GM23338 (cell line): ENCODE results near the gene BICRAL. TPM values are rescaled to one million over a fixed set of nuclear protein-coding genes. Genes with fewer than 3 reads are reported as not detected.

Experiments
- ATAC-seq: fragments of 200-7000 bp; cut with Tn5 transposase; 3 replicates; pipeline ENCODE4 v1.9.1; 2020
- DNase-seq: peaks from one replicate; pipeline ENCODE4 v3.0.0-alpha.2; 2015; ENCODE audit warnings: low spot score
- H2AFZ ChIP-seq: fragments of 200-600 bp; sonication (generic); 2 replicates; pipeline ENCODE4 v1.8.0; 2016; ENCODE audit warnings: antibody characterized with exemption, mild to moderate bottlenecking, moderate library complexity
- H3F3A ChIP-seq: fragments of 200-600 bp; sonication (generic); replicated peaks from 2 replicates; pipeline ENCODE4 v1.8.0; 2017; ENCODE audit warnings: antibody characterized with exemption, mixed run types, low read depth
- H3K27ac ChIP-seq: fragments of 200-600 bp; sonication (generic); 2 replicates; pipeline ENCODE4 v1.6.1; 2016; ENCODE audit warnings: low read depth
- H3K27me3 ChIP-seq: fragments of 200-600 bp; sonication (generic); 2 replicates; pipeline ENCODE4 v1.8.0; 2016; ENCODE audit warnings: mild to moderate bottlenecking, mixed run types, moderate library complexity; ENCODE audit not compliant: insufficient read depth
- H3K36me3 ChIP-seq: fragments of 200-600 bp; sonication (generic); 2 replicates; pipeline ENCODE4 v1.8.0; 2016; ENCODE audit warnings: mild to moderate bottlenecking; ENCODE audit not compliant: insufficient read depth
- H3K4me1 ChIP-seq: fragments of 200-600 bp; sonication (generic); 2 replicates; pipeline ENCODE4 v1.8.0; 2016; ENCODE audit warnings: mild to moderate bottlenecking, moderate library complexity; ENCODE audit not compliant: insufficient read depth
- H3K4me2 ChIP-seq: fragments of 200-600 bp; sonication (generic); 2 replicates; pipeline ENCODE4 v1.7.1; 2017; ENCODE audit warnings: mixed run types
- H3K4me3 ChIP-seq: fragments of 200-600 bp; sonication (generic); 2 replicates; pipeline ENCODE4 v1.6.1; 2016; ENCODE audit warnings: mixed run types
- H3K79me2 ChIP-seq: fragments of 200-600 bp; sonication (generic); replicated peaks from 2 replicates; pipeline ENCODE4 v1.8.0; 2017; ENCODE audit warnings: mild to moderate bottlenecking; ENCODE audit not compliant: insufficient read depth
- H3K9me2 ChIP-seq: fragments of 200-600 bp; sonication (generic); 2 replicates; pipeline ENCODE4 v1.8.0; 2017; ENCODE audit not compliant: insufficient read depth
- H4K20me1 ChIP-seq: fragments of 200-600 bp; sonication (generic); replicated peaks from 2 replicates; pipeline ENCODE4 v1.8.0; 2017; ENCODE audit warnings: mild to moderate bottlenecking; ENCODE audit not compliant: insufficient read depth
- H3K27ac Mint-ChIP-seq: 2 replicates; pipeline ENCODE4 v1.8.0; 2020; ENCODE audit warnings: inconsistent platforms, mild to moderate bottlenecking, moderate library complexity, mixed read lengths
- H3K27me3 Mint-ChIP-seq: 3 replicates; pipeline ENCODE4 v1.8.0; 2022; ENCODE audit warnings: low read depth, mild to moderate bottlenecking, moderate library complexity, mixed read lengths, inconsistent platforms; ENCODE audit not compliant: insufficient read depth, poor library complexity
- H3K36me3 Mint-ChIP-seq: 3 replicates; pipeline ENCODE4 v1.8.0; 2021; ENCODE audit warnings: low read depth, mild to moderate bottlenecking, inconsistent platforms, moderate library complexity, mixed read lengths
- H3K4me1 Mint-ChIP-seq: 3 replicates; pipeline ENCODE4 v1.8.0; 2020; ENCODE audit warnings: mild to moderate bottlenecking, inconsistent platforms, mixed read lengths
- H3K4me3 Mint-ChIP-seq: 3 replicates; pipeline ENCODE4 v1.8.0; 2021; ENCODE audit warnings: moderate library complexity, mild to moderate bottlenecking, inconsistent platforms, mixed read lengths
- H3K9me3 Mint-ChIP-seq: 3 replicates; pipeline ENCODE4 v1.8.0; 2020; ENCODE audit warnings: moderate library complexity, mild to moderate bottlenecking, inconsistent platforms, mixed read lengths
- NANOG ChIP-seq: IDR thresholded peaks from 2 replicates; pipeline ENCODE4 v1.6.1; 2016; ENCODE audit warnings: antibody characterized with exemption, borderline replicate concordance
- POLR2AphosphoS5 ChIP-seq: IDR thresholded peaks from 2 replicates; pipeline ENCODE4 v1.6.1; 2016; ENCODE audit warnings: antibody characterized with exemption, low read depth
- ZNF114 ChIP-seq: fragments of 250-450 bp; sonication (Bioruptor Pico); IDR thresholded peaks from 2 replicates; pipeline ENCODE4 v1.5.0; 2020; ENCODE audit warnings: mild to moderate bottlenecking, moderate library complexity
- ZNF331 ChIP-seq: fragments of 250-450 bp; sonication (Bioruptor Pico); IDR thresholded peaks from 2 replicates; pipeline ENCODE4 v1.5.0; 2020; ENCODE audit warnings: low read depth, mild to moderate bottlenecking, moderate library complexity
- polyA plus RNA-seq: library from polyadenylated mRNA; unstranded; fragments of >200 nt; fragmentation: Nextera tagmentation; extraction: Ambion mirVana; gene quantifications from 2 replicates; pipeline ENCODE4 v1.2.1, GENCODE V29; 2016
- total RNA-seq: library from RNA; depleted of rRNA; stranded (reverse); fragments of >200 nt; shearing (Covaris generic); gene quantifications from 2 replicates; pipeline ENCODE4 v1.2.3, GENCODE V29; 2014
- TF ChIP-seq, protein P1 (sequence below): IDR thresholded peaks from one replicate; pipeline ENCODE4 v1.6.1; 2018; ENCODE audit warnings: antibody characterized with exemption; ENCODE audit not compliant: unreplicated experiment
- TF ChIP-seq, protein P2 (sequence below): fragments of 250-450 bp; sonication (Bioruptor Pico); IDR thresholded peaks from 2 replicates; pipeline ENCODE4 v1.5.0; 2020; ENCODE audit warnings: mild to moderate bottlenecking, moderate library complexity

The BICRAL gene
- total and polyA plus RNA-seq, 2 experiments from 2014 or later: 3.4 to 11.7 TPM

DNA sequence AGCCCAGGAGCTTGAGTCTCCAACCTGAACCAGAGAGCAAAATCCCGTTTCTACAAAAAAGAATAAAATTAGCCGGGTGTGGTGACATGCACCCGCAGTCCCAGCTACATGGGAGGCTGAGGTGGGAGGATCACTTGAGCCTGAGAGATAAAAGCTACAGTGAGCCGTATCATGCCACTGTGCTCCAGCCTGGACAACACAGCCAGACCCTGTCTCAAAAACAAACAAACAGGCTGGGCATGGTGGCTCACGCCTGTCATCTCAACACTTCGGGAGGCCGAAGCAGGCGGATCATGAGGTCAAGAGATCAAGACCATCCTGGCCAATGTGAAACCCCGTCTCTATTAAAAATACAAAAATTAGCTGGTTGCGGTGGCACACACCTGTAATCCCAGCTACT is 122.6 kb downstream of the BICRAL start:
- Mint-ChIP-seq H3K27ac (no peak overlapping the region), H3K36me3 (no peaks in the 10 kb centered on the region), H3K27me3 (peaks cover 6% of the 10 kb centered on the region), H3K4me1 (peaks cover 22% of the 10 kb centered on the region), H3K9me3 (no peaks in the 10 kb centered on the region), H3K4me3 (no peak overlapping the region)
- ATAC-seq (no peak), DNase-seq (no peak)
- no peaks in the 10 kb centered on the region for H3K79me2 ChIP-seq
- no peaks in the 10 kb centered on the region for H3K27me3 ChIP-seq
- H3K36me3 ChIP-seq: no peaks in the 10 kb centered on the region
- no peak overlapping the region for H3K27ac ChIP-seq
- H4K20me1 ChIP-seq: no peaks in the 10 kb centered on the region
- 0 out of 2 replicates have a peak, but pooled peaks cover 3% of the 10 kb centered on the region for H3F3A ChIP-seq
- H3K4me3 ChIP-seq: no peak overlapping the region
- TF ChIP-seq ZNF331 (CRISPR knock-in tag): no peak
- TF ChIP-seq NANOG: no peak
- TF ChIP-seq, protein P1, sequence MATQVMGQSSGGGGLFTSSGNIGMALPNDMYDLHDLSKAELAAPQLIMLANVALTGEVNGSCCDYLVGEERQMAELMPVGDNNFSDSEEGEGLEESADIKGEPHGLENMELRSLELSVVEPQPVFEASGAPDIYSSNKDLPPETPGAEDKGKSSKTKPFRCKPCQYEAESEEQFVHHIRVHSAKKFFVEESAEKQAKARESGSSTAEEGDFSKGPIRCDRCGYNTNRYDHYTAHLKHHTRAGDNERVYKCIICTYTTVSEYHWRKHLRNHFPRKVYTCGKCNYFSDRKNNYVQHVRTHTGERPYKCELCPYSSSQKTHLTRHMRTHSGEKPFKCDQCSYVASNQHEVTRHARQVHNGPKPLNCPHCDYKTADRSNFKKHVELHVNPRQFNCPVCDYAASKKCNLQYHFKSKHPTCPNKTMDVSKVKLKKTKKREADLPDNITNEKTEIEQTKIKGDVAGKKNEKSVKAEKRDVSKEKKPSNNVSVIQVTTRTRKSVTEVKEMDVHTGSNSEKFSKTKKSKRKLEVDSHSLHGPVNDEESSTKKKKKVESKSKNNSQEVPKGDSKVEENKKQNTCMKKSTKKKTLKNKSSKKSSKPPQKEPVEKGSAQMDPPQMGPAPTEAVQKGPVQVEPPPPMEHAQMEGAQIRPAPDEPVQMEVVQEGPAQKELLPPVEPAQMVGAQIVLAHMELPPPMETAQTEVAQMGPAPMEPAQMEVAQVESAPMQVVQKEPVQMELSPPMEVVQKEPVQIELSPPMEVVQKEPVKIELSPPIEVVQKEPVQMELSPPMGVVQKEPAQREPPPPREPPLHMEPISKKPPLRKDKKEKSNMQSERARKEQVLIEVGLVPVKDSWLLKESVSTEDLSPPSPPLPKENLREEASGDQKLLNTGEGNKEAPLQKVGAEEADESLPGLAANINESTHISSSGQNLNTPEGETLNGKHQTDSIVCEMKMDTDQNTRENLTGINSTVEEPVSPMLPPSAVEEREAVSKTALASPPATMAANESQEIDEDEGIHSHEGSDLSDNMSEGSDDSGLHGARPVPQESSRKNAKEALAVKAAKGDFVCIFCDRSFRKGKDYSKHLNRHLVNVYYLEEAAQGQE: no peak
- TF ChIP-seq ZNF114 (CRISPR knock-in tag): no peak
- TF ChIP-seq, protein P2, sequence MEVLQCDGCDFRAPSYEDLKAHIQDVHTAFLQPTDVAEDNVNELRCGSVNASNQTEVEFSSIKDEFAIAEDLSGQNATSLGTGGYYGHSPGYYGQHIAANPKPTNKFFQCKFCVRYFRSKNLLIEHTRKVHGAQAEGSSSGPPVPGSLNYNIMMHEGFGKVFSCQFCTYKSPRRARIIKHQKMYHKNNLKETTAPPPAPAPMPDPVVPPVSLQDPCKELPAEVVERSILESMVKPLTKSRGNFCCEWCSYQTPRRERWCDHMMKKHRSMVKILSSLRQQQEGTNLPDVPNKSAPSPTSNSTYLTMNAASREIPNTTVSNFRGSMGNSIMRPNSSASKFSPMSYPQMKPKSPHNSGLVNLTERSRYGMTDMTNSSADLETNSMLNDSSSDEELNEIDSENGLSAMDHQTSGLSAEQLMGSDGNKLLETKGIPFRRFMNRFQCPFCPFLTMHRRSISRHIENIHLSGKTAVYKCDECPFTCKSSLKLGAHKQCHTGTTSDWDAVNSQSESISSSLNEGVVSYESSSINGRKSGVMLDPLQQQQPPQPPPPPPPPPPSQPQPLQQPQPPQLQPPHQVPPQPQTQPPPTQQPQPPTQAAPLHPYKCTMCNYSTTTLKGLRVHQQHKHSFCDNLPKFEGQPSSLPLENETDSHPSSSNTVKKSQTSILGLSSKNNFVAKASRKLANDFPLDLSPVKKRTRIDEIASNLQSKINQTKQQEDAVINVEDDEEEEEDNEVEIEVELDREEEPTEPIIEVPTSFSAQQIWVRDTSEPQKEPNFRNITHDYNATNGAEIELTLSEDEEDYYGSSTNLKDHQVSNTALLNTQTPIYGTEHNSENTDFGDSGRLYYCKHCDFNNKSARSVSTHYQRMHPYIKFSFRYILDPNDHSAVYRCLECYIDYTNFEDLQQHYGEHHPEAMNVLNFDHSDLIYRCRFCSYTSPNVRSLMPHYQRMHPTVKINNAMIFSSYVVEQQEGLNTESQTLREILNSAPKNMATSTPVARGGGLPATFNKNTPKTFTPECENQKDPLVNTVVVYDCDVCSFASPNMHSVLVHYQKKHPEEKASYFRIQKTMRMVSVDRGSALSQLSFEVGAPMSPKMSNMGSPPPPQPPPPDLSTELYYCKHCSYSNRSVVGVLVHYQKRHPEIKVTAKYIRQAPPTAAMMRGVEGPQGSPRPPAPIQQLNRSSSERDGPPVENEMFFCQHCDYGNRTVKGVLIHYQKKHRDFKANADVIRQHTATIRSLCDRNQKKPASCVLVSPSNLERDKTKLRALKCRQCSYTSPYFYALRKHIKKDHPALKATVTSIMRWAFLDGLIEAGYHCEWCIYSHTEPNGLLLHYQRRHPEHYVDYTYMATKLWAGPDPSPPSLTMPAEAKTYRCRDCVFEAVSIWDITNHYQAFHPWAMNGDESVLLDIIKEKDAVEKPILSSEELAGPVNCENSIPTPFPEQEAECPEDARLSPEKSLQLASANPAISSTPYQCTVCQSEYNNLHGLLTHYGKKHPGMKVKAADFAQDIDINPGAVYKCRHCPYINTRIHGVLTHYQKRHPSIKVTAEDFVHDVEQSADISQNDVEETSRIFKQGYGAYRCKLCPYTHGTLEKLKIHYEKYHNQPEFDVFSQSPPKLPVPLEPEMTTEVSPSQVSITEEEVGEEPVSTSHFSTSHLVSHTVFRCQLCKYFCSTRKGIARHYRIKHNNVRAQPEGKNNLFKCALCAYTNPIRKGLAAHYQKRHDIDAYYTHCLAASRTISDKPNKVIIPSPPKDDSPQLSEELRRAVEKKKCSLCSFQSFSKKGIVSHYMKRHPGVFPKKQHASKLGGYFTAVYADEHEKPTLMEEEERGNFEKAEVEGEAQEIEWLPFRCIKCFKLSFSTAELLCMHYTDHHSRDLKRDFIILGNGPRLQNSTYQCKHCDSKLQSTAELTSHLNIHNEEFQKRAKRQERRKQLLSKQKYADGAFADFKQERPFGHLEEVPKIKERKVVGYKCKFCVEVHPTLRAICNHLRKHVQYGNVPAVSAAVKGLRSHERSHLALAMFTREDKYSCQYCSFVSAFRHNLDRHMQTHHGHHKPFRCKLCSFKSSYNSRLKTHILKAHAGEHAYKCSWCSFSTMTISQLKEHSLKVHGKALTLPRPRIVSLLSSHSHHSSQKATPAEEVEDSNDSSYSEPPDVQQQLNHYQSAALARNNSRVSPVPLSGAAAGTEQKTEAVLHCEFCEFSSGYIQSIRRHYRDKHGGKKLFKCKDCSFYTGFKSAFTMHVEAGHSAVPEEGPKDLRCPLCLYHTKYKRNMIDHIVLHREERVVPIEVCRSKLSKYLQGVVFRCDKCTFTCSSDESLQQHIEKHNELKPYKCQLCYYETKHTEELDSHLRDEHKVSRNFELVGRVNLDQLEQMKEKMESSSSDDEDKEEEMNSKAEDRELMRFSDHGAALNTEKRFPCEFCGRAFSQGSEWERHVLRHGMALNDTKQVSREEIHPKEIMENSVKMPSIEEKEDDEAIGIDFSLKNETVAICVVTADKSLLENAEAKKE (CRISPR knock-in tag): no peak
- no peak for TF ChIP-seq POLR2AphosphoS5
- no peak overlapping the region for H2AFZ ChIP-seq
- H3K4me1 ChIP-seq: peaks cover 11% of the 10 kb centered on the region
- H3K9me2 ChIP-seq: no peaks in the 10 kb centered on the region
- no peak overlapping the region for H3K4me2 ChIP-seq
